ENCODE results near the gene CHST12. TPM values are rescaled to one million over a fixed set of nuclear protein-coding genes. Genes with fewer than 3 reads are reported as not detected.

The CHST12 gene
- total RNA-seq, 1 experiment from 2014 or later: 19.3 TPM

DNA sequence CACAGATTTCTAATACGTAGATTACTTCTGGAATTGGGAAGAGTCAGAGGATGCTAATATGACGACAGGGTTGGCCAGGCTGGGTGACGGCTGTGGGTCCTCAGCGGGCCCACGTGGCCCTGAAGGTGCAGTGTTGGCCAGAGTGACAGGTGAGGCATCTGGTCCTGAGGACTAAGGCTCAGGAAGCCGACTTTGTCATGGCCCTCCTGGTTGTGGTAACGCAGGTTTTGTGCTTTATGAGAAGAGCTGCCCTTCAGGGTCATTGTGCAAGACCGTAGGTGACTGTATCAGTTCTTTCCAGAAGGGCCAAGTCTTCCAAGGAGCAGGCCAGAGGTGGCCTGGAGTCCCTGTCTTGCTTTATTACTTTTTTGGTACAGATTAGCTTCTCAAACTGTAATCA, 46.2 kb upstream of the CHST12 start:
- no peak overlapping the region for H2BK12ac ChIP-seq (ENCODE audit: insufficient read length, low read depth, low read length)
- H2AFZ ChIP-seq (ENCODE audit: low read length): no peak overlapping the region
- no peak overlapping the region for H3K18ac ChIP-seq (ENCODE audit: insufficient read length, low read depth, low read length)
- no peak overlapping the region for H3K27ac ChIP-seq (ENCODE audit: insufficient read length, low read depth, low read length)
- no peaks in the 10 kb centered on the region for H3K27me3 ChIP-seq (ENCODE audit: insufficient read depth, low read length)
- H4K91ac ChIP-seq (ENCODE audit: insufficient read length, low read depth, low read length): no peak overlapping the region
- no peak overlapping the region for H2BK5ac ChIP-seq (ENCODE audit: insufficient read length, low read length)
- H3K23me2 ChIP-seq (ENCODE audit: insufficient read length, low read depth, low read length, poor library complexity, severe bottlenecking): peaks cover 3% of the 10 kb centered on the region
- no CpG with 5 or more reads among the region's 8 CpGs for WGBS (ENCODE audit: extremely low coverage, insufficient read length, low lambda C conversion rate)
- H4K8ac ChIP-seq (replicated peaks; ENCODE audit: insufficient read length, low read depth, low read length): no peak overlapping the region
- H3K4ac ChIP-seq (ENCODE audit: low read depth, low read length): no peak overlapping the region
- H3K14ac ChIP-seq (ENCODE audit: insufficient read depth, low read length): no peak overlapping the region
- H3K4me1 Mint-ChIP-seq: peaks cover 14 to 24% of the 10 kb centered on the region in 2 experiments
- H3K27ac Mint-ChIP-seq: 0 out of 7 replicates have a peak overlapping the region, but pooled peaks of 1 of the 3 experiments have one; percentile 16
- no peak overlapping the region for H2BK15ac ChIP-seq (ENCODE audit: low read depth, low read length)
- H3K9ac ChIP-seq (ENCODE audit: extremely low read depth, insufficient read length, low read length): no peak overlapping the region
- no peaks in the 10 kb centered on the region; a peak in 1 of 5 replicates for H3K9me3 Mint-ChIP-seq
- no peak overlapping the region for H4K5ac ChIP-seq (ENCODE audit: insufficient read length, low read depth, low read length)
- H3K4me1 ChIP-seq (ENCODE audit: insufficient read depth, low read length): no peaks in the 10 kb centered on the region
- H3T11ph ChIP-seq (ENCODE audit: low read length): no peak overlapping the region
- TF ChIP-seq, protein P1, sequence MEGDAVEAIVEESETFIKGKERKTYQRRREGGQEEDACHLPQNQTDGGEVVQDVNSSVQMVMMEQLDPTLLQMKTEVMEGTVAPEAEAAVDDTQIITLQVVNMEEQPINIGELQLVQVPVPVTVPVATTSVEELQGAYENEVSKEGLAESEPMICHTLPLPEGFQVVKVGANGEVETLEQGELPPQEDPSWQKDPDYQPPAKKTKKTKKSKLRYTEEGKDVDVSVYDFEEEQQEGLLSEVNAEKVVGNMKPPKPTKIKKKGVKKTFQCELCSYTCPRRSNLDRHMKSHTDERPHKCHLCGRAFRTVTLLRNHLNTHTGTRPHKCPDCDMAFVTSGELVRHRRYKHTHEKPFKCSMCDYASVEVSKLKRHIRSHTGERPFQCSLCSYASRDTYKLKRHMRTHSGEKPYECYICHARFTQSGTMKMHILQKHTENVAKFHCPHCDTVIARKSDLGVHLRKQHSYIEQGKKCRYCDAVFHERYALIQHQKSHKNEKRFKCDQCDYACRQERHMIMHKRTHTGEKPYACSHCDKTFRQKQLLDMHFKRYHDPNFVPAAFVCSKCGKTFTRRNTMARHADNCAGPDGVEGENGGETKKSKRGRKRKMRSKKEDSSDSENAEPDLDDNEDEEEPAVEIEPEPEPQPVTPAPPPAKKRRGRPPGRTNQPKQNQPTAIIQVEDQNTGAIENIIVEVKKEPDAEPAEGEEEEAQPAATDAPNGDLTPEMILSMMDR (conservative IDR thresholded peaks at IDR 0.05): no peak
- no peaks in the 10 kb centered on the region for H4K20me1 ChIP-seq (ENCODE audit: control insufficient read depth, insufficient read depth, insufficient read length)
- H3K27me3 Mint-ChIP-seq (ENCODE audit: low read depth): no peaks in the 10 kb centered on the region
- H3K36me3 Mint-ChIP-seq (ENCODE audit: insufficient read depth in 1 of 3, low read depth in 3 of 3): peaks cover 34 to 73% (median 55%) of the 10 kb centered on the region in 3 experiments
- H3K79me1 ChIP-seq (ENCODE audit: insufficient read depth, low read depth, low read length, poor library complexity, severe bottlenecking): no peaks in the 10 kb centered on the region
- H3K4me2 ChIP-seq (ENCODE audit: insufficient read depth, insufficient read length, low read length): no peak overlapping the region
- H3K4me3 Mint-ChIP-seq: peak overlapping the region; percentile 62 to 93; a peak in 4 of 5 replicates
- no peak overlapping the region for H2BK120ac ChIP-seq (ENCODE audit: low read depth, low read length, poor library complexity, severe bottlenecking)
- no peak overlapping the region for H2BK20ac ChIP-seq (ENCODE audit: low read depth, low read length, poor library complexity, severe bottlenecking)
- no peak overlapping the region for H3K23ac ChIP-seq (ENCODE audit: insufficient read length, low read depth, low read length)
- H3K56ac ChIP-seq (ENCODE audit: insufficient read length, low read depth, low read length): no peak overlapping the region
- H3K9me3 ChIP-seq (ENCODE audit: control insufficient read depth, low read depth, low read length): no peaks in the 10 kb centered on the region
- no peak for DNase-seq
- no peak overlapping the region for H2AK5ac ChIP-seq (ENCODE audit: insufficient read length, low read length)
- peaks cover 54% of the 10 kb centered on the region for H3K79me2 ChIP-seq (ENCODE audit: insufficient read depth, low read length)

Data from H9 (cell line).